ENCODE data around the gene UBXN4. TPM values are rescaled to one million over a fixed set of nuclear protein-coding genes. Genes with fewer than 3 reads are reported as not detected.
"Not testable (repeated sequence)": the region's sequence is repeated elsewhere in the genome, so short reads cannot be mapped to it uniquely, and the experiment has no call there.

Gene UBXN4
- total and polyA plus RNA-seq, 10 donors = 36.6 to 101 (median 89.1) TPM

DNA sequence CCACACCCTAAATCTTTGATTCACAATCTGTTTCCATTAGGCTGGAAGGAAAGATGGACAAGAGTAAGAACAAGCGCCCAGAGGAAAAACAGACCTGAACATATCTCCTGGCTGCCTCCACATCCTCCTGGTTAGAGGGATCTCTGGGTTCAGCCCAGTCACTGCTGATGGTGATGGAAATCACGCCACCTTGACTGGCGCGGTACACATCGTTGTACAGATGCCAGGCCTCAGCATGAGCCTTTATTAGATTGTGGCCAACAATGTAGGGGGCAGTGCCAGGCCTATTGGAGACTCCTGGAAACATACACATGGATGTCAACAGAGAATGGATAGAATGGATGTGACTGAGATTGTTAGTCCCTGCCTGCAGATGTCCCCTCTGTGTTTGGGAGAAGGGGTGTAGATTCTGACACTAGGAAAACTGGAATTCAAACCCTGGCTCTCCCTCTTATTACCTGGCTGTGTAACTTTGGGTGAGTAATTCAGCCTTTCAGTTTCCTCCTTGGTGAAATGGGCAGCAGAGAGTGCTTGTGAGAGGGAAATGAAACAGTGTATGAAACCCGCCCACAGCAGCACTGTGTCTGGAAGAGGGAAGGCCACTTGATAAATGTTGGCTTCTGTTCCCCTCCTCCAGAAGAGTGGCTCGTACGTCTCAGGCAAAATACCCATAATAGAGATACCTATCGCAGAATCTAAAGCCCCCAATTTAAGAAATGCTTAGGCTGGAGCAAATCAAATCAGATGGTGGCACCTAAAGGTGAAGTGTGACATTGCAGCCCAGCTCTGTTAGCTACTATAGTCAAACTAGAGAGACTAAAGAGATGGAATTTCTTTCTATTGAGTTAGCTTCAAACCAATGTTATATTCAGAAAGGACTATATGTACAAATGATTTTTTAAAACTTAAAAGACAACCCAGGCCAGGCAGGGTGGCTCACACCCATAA is 59.1 kb downstream of the UBXN4 start:
- DNase-seq = no peak

DNA sequence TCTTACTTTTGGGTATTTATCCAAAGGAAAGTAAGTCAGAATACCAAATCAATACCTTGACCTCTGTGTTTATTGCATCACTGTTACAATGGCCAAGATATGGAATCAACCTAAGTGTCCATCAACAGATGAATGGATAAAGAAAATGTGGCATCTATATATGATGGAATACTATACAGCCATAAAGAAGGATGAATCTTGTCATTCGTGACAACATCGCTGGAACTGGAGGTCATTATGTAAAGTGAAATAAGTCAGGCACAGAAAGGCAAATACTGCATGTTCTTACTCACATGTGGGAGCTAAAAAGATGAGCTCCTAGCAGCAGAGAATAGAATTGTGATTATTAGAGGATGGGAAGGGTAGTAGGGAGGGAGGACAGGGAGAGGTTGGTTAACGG is 60.7 kb downstream of the UBXN4 start:
- Histone ChIP-seq H3K4me3 (no peak overlapping the region), H3K9me3 (peaks cover 0 to 34% (median 30%) of the 10 kb centered on the region in 8 donors), H3K36me3 (no peaks in the 10 kb centered on the region), H3K27me3 (replicated peaks in 1 of 7) (no peaks in the 10 kb centered on the region), H3K4me1 (peaks cover 0 to 6% (median 4%) of the 10 kb centered on the region in 6 donors), H3K27ac (no peak overlapping the region)
- intact Hi-C loops (cut with DNase I; ENCODE audit: low total_unique reads) = no loop called here
- TF ChIP-seq, protein P1, sequence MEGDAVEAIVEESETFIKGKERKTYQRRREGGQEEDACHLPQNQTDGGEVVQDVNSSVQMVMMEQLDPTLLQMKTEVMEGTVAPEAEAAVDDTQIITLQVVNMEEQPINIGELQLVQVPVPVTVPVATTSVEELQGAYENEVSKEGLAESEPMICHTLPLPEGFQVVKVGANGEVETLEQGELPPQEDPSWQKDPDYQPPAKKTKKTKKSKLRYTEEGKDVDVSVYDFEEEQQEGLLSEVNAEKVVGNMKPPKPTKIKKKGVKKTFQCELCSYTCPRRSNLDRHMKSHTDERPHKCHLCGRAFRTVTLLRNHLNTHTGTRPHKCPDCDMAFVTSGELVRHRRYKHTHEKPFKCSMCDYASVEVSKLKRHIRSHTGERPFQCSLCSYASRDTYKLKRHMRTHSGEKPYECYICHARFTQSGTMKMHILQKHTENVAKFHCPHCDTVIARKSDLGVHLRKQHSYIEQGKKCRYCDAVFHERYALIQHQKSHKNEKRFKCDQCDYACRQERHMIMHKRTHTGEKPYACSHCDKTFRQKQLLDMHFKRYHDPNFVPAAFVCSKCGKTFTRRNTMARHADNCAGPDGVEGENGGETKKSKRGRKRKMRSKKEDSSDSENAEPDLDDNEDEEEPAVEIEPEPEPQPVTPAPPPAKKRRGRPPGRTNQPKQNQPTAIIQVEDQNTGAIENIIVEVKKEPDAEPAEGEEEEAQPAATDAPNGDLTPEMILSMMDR (IDR thresholded peaks at IDR 0.05 in 8 of 11, conservative IDR thresholded peaks at IDR 0.05 in 3 of 11) = no peak
- no peak for TF ChIP-seq POLR2AphosphoS5 (IDR thresholded peaks at IDR 0.05)
- TF ChIP-seq POLR2A (IDR thresholded peaks at IDR 0.05) = no peak
- no peak for DNase-seq
- WGBS, 5 donors = 63 to 68% (median 66%) methylated on average over 3 of the region's 3 CpGs

More for the DNA sequence above, 59.1 kb downstream of the UBXN4 start:
- Histone ChIP-seq H3K36me3 (no peaks in the 10 kb centered on the region), H3K27ac (no peak overlapping the region), H3K4me3 (no peak overlapping the region), H3K27me3 (replicated peaks in 1 of 7) (no peaks in the 10 kb centered on the region), H3K9me3 (peaks cover 0 to 34% (median 30%) of the 10 kb centered on the region in 8 donors), H3K4me1 (peaks cover 0 to 8% (median 6%) of the 10 kb centered on the region in 6 donors)
- intact Hi-C loops (cut with DNase I; ENCODE audit: low total_unique reads) = no loop called here
- WGBS, 5 donors = 79 to 92% (median 85%) methylated on average over 9 of the region's 9 CpGs
- TF ChIP-seq POLR2A (IDR thresholded peaks at IDR 0.05) = no peak
- TF ChIP-seq, protein P1 (IDR thresholded peaks at IDR 0.05 in 8 of 11, conservative IDR thresholded peaks at IDR 0.05 in 3 of 11) = no peak
- no peak for TF ChIP-seq POLR2AphosphoS5 (IDR thresholded peaks at IDR 0.05)

GRCh38 chr2:135803278-135803677 is 61.6 kb downstream of the UBXN4 start:
- TF ChIP-seq POLR2AphosphoS5 (IDR thresholded peaks at IDR 0.05) = no peak
- TF ChIP-seq POLR2A (IDR thresholded peaks at IDR 0.05) = no peak
- no peak for DNase-seq
- no peak overlapping the region for H3K4me3 ChIP-seq
- WGBS, 5 donors = 88 to 98% (median 93%) methylated on average over 2 of the region's 2 CpGs
- H3K4me1 ChIP-seq = no peaks in the 10 kb centered on the region
- intact Hi-C loops (cut with DNase I; ENCODE audit: low total_unique reads) = no loop called here
- H3K9me3 ChIP-seq = peaks cover 0 to 34% (median 30%) of the 10 kb centered on the region in 8 donors
- no peaks in the 10 kb centered on the region for H3K36me3 ChIP-seq
- no peaks in the 10 kb centered on the region for H3K27me3 ChIP-seq (replicated peaks in 1 of 7)
- H3K27ac ChIP-seq = no peak overlapping the region

DNA sequence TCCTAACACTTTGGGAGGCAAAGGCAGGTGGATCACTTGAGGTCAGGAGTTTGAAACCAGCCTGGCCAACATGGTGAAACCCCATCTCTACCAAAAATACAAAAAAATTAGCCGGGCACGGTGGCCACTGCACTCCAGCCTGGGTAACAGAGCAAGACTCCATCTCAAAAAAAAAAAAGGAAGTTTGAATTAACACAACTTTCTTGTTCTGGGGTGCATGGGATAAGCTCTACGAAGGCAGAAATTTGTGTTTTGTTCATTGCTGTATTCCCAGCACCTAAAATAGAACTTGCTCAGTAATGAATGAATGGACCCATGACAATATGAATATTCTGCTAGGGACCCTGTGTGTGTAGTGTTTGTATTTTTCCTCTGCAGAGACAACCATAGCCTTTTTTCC is 66.2 kb downstream of the UBXN4 start:
- intact Hi-C loops (cut with DNase I; ENCODE audit: low total_unique reads); H3K9me3 ChIP-seq; H3K27ac ChIP-seq; H3K27me3 ChIP-seq (replicated peaks in 1 of 7); DNase-seq; H3K4me3 ChIP-seq; H3K36me3 ChIP-seq; H3K4me1 ChIP-seq: not testable (repeated sequence)
- WGBS, 5 donors = 72 to 89% (median 82%) methylated on average over 3 of the region's 3 CpGs

GRCh38 chr2:135812907-135813511 is 71.4 kb downstream of the UBXN4 start:
- H3K4me3 ChIP-seq = no peak overlapping the region
- H3K27me3 ChIP-seq (replicated peaks in 1 of 7) = no peaks in the 10 kb centered on the region
- no peaks in the 10 kb centered on the region for H3K9me3 ChIP-seq
- H3K27ac ChIP-seq = no peak overlapping the region
- H3K4me1 ChIP-seq = no peaks in the 10 kb centered on the region
- H3K36me3 ChIP-seq = no peaks in the 10 kb centered on the region
- WGBS, 5 donors = 77 to 98% (median 90%) methylated on average over 2 of the region's 2 CpGs
- intact Hi-C loops (cut with DNase I; ENCODE audit: low total_unique reads) = no loop called here
- TF ChIP-seq POLR2A (IDR thresholded peaks at IDR 0.05) = no peak
- TF ChIP-seq POLR2AphosphoS5 (IDR thresholded peaks at IDR 0.05) = no peak
- TF ChIP-seq, protein P1 (IDR thresholded peaks at IDR 0.05 in 8 of 11, conservative IDR thresholded peaks at IDR 0.05 in 3 of 11) = no peak
- DNase-seq = no peak

All from spleen (tissue), 11 donors.